Mesothelial cell of epicardium (in vitro differentiated cells): Measurements from ENCODE around the gene IL16. TPM values are rescaled to one million over a fixed set of nuclear protein-coding genes. Genes with fewer than 3 reads are reported as not detected.

ENCODE experiments used
- DNase-seq, 2 experiments: peaks; one replicate each; pipeline ENCODE4 v3.0.0; 2021; ENCODE audit warnings: low spot score in 2 of 2; ENCODE audit not compliant: unreplicated experiment in 2 of 2
- H3K27ac Mint-ChIP-seq: 2 replicates; pipeline ENCODE4 v1.8.0; 2021; ENCODE audit warnings: mixed read lengths
- H3K27me3 Mint-ChIP-seq: 2 replicates; pipeline ENCODE4 v1.8.0; 2021; ENCODE audit warnings: low read depth, mixed read lengths
- H3K36me3 Mint-ChIP-seq: 2 replicates; pipeline ENCODE4 v1.8.0; 2021; ENCODE audit warnings: mixed read lengths
- H3K4me1 Mint-ChIP-seq: 2 replicates; pipeline ENCODE4 v1.8.0; 2021; ENCODE audit warnings: mixed read lengths
- H3K4me3 Mint-ChIP-seq: 2 replicates; pipeline ENCODE4 v1.8.0; 2021; ENCODE audit warnings: mild to moderate bottlenecking, moderate library complexity, mixed read lengths
- H3K9me3 Mint-ChIP-seq: 2 replicates; pipeline ENCODE4 v1.8.0; 2021; ENCODE audit warnings: mixed read lengths
- CTCF ChIP-seq: fragments of 200-600 bp; sonication (generic); IDR thresholded peaks from one replicate; pipeline ENCODE4 v1.5.0; 2021; ENCODE audit warnings: antibody characterized with exemption; ENCODE audit not compliant: unreplicated experiment
- total RNA-seq: library from RNA; stranded (reverse); gene quantifications from 3 replicates; pipeline ENCODE4 v1.2.1, GENCODE V29; 2021

Gene IL16
- total RNA-seq, 1 donor from 2014 or later: 0.27 TPM

DNA sequence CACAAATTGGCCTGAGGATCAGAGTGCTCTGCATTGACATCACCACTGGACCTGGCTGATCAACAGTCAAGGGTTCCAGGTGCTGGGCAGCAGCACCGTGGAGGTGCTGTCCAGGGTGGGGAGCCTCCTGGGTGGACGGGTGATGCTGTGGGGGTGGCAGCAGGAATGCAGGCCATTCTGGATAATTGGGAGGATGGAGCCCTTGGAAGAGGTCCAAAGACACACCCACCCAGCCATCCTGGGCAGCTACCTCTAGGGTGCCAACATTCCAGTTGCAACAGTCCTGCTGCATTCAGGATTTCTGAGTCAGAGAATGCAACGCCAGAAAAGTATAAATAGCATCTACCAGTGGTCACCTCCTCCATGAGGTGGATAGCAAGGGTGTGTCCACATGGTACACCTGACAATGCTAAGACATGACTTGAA lies 100.5 kb downstream of the IL16 start:
- no peak for DNase-seq
- Mint-ChIP-seq H3K36me3 (no peaks in the 10 kb centered on the region), H3K4me3 (no peak overlapping the region), H3K27me3 (peaks cover 24% of the 10 kb centered on the region), H3K27ac (no peak overlapping the region), H3K9me3 (no peaks in the 10 kb centered on the region), H3K4me1 (peaks cover 6% of the 10 kb centered on the region)
- no peak for TF ChIP-seq CTCF

DNA sequence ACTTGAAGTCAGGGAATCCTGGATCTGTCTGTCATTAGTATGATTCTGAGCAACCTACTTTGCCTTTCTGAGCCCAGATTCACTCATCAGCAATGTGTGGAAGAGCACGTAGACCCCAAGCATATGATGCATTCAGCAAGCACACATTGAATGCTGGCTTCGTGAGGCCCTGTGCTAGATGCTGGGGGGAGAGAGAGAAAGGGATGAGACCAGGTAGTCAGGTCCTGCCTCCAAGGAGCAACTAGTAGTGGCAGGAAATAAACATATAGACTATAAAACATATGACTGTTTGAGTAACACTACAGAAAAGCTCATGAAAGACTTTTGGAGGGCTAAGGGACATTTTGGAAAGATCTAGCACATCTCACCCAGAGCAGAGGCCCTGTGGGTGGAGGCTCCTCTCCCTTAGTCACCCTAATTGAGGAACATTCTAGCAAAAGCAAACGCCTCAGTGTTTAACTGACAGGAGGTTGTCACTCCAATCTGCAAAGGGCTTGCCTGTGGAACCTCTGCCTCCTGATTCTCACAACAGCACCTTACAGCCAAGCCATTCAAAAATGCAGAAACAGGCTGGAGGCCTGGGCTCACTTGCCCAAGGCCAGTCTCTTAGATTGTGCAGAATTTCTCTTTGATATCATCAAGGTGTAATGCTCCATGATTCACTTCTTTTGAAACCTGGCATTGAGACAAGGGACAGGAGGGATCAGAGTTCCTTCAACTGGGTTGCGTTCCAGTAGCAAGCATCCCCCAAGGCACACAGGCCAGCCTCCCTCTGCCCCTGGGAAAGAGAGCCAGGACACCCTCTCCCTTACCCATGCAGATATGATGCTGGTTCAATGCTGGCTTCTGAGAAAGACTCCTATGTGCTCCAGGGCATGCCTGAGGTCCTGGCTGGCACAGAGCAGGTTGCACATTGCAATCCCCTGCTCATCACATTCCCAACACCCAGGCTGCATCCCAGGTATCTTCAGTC lies 101.2 kb downstream of the IL16 start:
- Mint-ChIP-seq H3K4me3 (no peak overlapping the region), H3K4me1 (peaks cover 6% of the 10 kb centered on the region), H3K27me3 (peaks cover 24% of the 10 kb centered on the region), H3K27ac (no peak overlapping the region), H3K36me3 (no peaks in the 10 kb centered on the region), H3K9me3 (no peaks in the 10 kb centered on the region)
- no peak for DNase-seq
- no peak for TF ChIP-seq CTCF

DNA sequence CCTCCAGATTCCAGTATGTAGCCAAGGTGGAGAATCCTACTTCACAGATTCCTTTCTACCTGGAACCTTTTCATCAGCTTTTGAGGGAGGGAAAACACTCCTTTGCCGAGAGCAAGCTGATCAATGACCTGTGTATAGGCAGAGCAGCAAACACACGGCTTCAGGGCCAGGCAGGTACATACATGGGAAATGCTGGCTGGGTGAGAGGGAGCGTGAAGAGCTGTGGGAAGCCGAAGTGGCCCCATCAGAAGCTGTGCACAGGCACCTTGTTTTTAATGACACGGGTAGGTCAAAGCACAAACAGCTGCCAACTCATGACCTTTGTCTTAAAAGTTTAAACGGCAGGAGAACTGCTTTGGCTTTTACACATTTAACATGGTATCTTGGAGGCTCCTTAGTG lies 101.9 kb downstream of the IL16 start:
- Mint-ChIP-seq H3K9me3 (no peaks in the 10 kb centered on the region), H3K27me3 (peaks cover 24% of the 10 kb centered on the region), H3K4me3 (no peak overlapping the region), H3K4me1 (peaks cover 12% of the 10 kb centered on the region), H3K36me3 (no peaks in the 10 kb centered on the region), H3K27ac (no peak overlapping the region)
- DNase-seq: no peak
- TF ChIP-seq CTCF: no peak

DNA sequence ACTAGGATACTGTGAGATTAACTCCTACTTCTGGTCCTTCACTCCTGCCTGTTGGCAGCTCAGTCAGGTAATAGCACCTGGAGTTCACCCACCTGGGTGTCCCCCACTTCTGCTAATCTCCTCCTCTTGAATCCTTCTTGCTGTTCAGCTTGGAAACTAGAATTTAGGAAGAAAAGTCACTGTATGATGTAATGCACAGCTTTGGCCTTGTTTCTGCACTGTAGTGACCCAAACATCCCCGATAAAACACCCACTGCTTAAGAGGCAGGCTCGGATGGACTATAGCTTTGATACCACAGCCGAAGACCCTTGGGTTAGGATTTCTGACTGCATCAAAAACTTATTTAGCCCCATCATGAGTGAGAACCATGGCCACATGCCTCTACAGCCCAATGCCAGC lies 102.5 kb downstream of the IL16 start:
- no peak for TF ChIP-seq CTCF
- peaks cover 13% of the 10 kb centered on the region for H3K4me1 Mint-ChIP-seq
- no peak overlapping the region for H3K4me3 Mint-ChIP-seq
- H3K27me3 Mint-ChIP-seq: peaks cover 21% of the 10 kb centered on the region
- no peaks in the 10 kb centered on the region for H3K36me3 Mint-ChIP-seq
- H3K27ac Mint-ChIP-seq: no peak overlapping the region
- DNase-seq: no peak
- no peaks in the 10 kb centered on the region for H3K9me3 Mint-ChIP-seq

DNA sequence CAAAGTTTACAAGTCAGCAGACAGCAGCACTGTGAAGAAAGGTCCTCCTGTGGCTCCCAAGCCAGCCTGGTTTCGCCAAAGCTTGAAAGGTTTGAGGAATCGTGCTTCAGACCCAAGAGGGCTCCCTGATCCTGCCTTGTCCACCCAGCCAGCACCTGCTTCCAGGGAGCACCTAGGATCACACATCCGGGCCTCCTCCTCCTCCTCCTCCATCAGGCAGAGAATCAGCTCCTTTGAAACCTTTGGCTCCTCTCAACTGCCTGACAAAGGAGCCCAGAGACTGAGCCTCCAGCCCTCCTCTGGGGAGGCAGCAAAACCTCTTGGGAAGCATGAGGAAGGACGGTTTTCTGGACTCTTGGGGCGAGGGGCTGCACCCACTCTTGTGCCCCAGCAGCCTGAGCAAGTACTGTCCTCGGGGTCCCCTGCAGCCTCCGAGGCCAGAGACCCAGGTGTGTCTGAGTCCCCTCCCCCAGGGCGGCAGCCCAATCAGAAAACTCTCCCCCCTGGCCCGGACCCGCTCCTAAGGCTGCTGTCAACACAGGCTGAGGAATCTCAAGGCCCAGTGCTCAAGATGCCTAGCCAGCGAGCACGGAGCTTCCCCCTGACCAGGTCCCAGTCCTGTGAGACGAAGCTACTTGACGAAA lies 103.1 kb downstream of the IL16 start:
- Mint-ChIP-seq H3K36me3 (no peaks in the 10 kb centered on the region), H3K27ac (no peak overlapping the region), H3K9me3 (no peaks in the 10 kb centered on the region), H3K4me3 (no peak overlapping the region), H3K27me3 (peaks cover 21% of the 10 kb centered on the region), H3K4me1 (peaks cover 18% of the 10 kb centered on the region)
- no peak for DNase-seq
- no peak for TF ChIP-seq CTCF
